DMS79 (cell line): ENCODE measurements around the gene MDGA2.
"Not testable (repeated sequence)": the region's sequence is repeated elsewhere in the genome, so short reads cannot be mapped to it uniquely, and the experiment has no call there.

Experiments used
- DNase-seq: peaks from one replicate; lab custom pipeline; 2025; lab: John Stamatoyannopoulos, UW

Gene MDGA2

GRCh38 chr14:47235619-47236018 is 439.8 kb downstream of the MDGA2 start:
- no peak for DNase-seq

- DNase-seq: no peak
Observed at GRCh38 chr14:47226877-47227520, 448.4 kb downstream of the MDGA2 start.

GRCh38 chr14:47223656-47224055 is 451.7 kb downstream of the MDGA2 start:
- no peak for DNase-seq

- DNase-seq: no peak
Observed at GRCh38 chr14:47220096-47220495, 455.3 kb downstream of the MDGA2 start.

- no peak for DNase-seq
Observed at GRCh38 chr14:47211263-47211662, 464.1 kb downstream of the MDGA2 start.

GRCh38 chr14:47210099-47210498 is 465.3 kb downstream of the MDGA2 start:
- no peak for DNase-seq

GRCh38 chr14:47208434-47208833 is 467.0 kb downstream of the MDGA2 start:
- no peak for DNase-seq

GRCh38 chr14:47207617-47208016 is 467.8 kb downstream of the MDGA2 start:
- DNase-seq: no peak

GRCh38 chr14:47200740-47201139 is 474.7 kb downstream of the MDGA2 start:
- DNase-seq: no peak

- no peak for DNase-seq
Observed at GRCh38 chr14:47195582-47195981, 479.8 kb downstream of the MDGA2 start.

GRCh38 chr14:47194055-47194454 is 481.4 kb downstream of the MDGA2 start:
- no peak for DNase-seq

GRCh38 chr14:47192203-47192602 is 483.2 kb downstream of the MDGA2 start:
- not testable (repeated sequence) for DNase-seq

- no peak for DNase-seq
Observed at GRCh38 chr14:47191700-47192099, 483.7 kb downstream of the MDGA2 start.

- DNase-seq: no peak
Observed at GRCh38 chr14:47189911-47190484, 485.4 kb downstream of the MDGA2 start.

- DNase-seq: no peak
Observed at GRCh38 chr14:47186486-47186885, 488.9 kb downstream of the MDGA2 start.

GRCh38 chr14:47179906-47180305 is 495.5 kb downstream of the MDGA2 start:
- no peak for DNase-seq

GRCh38 chr14:47171896-47172295 is 503.5 kb downstream of the MDGA2 start:
- not testable (repeated sequence) for DNase-seq

- no peak for DNase-seq
Observed at GRCh38 chr14:47167402-47167801, 508.0 kb downstream of the MDGA2 start.

- no peak for DNase-seq
Observed at GRCh38 chr14:47155395-47155794, 520.0 kb downstream of the MDGA2 start.

- no peak for DNase-seq
Observed at GRCh38 chr14:47154276-47154797, 521.1 kb downstream of the MDGA2 start.

GRCh38 chr14:47153746-47154145 is 521.7 kb downstream of the MDGA2 start:
- no peak for DNase-seq

- no peak for DNase-seq
Observed at GRCh38 chr14:47150267-47150666, 525.1 kb downstream of the MDGA2 start.

- DNase-seq: no peak
Observed at GRCh38 chr14:47149326-47149725, 526.1 kb downstream of the MDGA2 start.

GRCh38 chr14:47148686-47149085 is 526.7 kb downstream of the MDGA2 start:
- no peak for DNase-seq
